Measurements from ENCODE around the gene ANKHD1. TPM values are rescaled to one million over a fixed set of nuclear protein-coding genes. Genes with fewer than 3 reads are reported as not detected.
A peak's percentile ranks its signal among the peaks of the same experiment; 100 is the strongest.

ANKHD1 gene
- total RNA-seq, 1 donor from 2014 or later = 105 TPM

GRCh38 chr5:140549237-140550144, 147.9 kb downstream of the ANKHD1 start:
- Mint-ChIP-seq H3K27me3 (ENCODE audit: unreplicated experiment) (peaks cover 6% of the 10 kb centered on the region), H3K4me1 (ENCODE audit: low read depth, unreplicated experiment) (peaks cover 6% of the 10 kb centered on the region), H3K36me3 (ENCODE audit: unreplicated experiment) (no peaks in the 10 kb centered on the region), H3K4me3 (ENCODE audit: unreplicated experiment) (peak overlapping the region; percentile 68), H3K27ac (ENCODE audit: unreplicated experiment) (no peak overlapping the region), H3K9me3 (ENCODE audit: unreplicated experiment) (peaks cover 12% of the 10 kb centered on the region)
- no peak for TF ChIP-seq CTCF (IDR thresholded peaks at IDR 0.05; ENCODE audit: partially characterized antibody, unreplicated experiment)
- DNase-seq = no peak

- Mint-ChIP-seq H3K4me3 (ENCODE audit: unreplicated experiment) (no peak overlapping the region), H3K27me3 (ENCODE audit: unreplicated experiment) (peaks cover 4% of the 10 kb centered on the region), H3K9me3 (ENCODE audit: unreplicated experiment) (peaks cover 10% of the 10 kb centered on the region), H3K36me3 (ENCODE audit: unreplicated experiment) (no peaks in the 10 kb centered on the region), H3K27ac (ENCODE audit: unreplicated experiment) (no peak overlapping the region), H3K4me1 (ENCODE audit: low read depth, unreplicated experiment) (peaks cover 6% of the 10 kb centered on the region)
- no peak for DNase-seq
- no peak for TF ChIP-seq CTCF (IDR thresholded peaks at IDR 0.05; ENCODE audit: partially characterized antibody, unreplicated experiment)
Observed at GRCh38 chr5:140550147-140551079, 148.8 kb downstream of the ANKHD1 start.

DNA sequence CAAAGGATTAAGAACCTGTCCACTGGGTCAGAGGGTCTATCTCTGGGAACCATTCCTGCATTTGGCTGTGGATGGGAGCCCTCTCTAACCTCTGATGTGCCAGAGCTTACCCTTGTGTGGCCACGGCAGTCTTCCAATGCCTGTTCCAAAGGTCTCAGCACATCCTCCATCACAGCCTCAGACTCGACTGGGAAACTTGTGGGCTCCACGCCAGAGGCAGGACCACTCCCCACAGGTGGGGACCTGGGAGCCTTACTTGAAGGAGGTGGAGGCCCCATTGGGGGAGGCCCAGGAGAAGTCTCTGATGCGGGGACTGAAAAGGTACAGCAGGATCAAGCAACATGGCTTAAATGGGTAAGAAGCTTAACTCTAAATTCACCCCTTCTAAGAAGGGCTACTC, 150.2 kb downstream of the ANKHD1 start:
- H3K9me3 Mint-ChIP-seq (ENCODE audit: unreplicated experiment) = peaks cover 9% of the 10 kb centered on the region
- H3K4me3 Mint-ChIP-seq (ENCODE audit: unreplicated experiment) = no peak overlapping the region
- no peak for TF ChIP-seq CTCF (IDR thresholded peaks at IDR 0.05; ENCODE audit: partially characterized antibody, unreplicated experiment)
- H3K27me3 Mint-ChIP-seq (ENCODE audit: unreplicated experiment) = peaks cover 4% of the 10 kb centered on the region
- H3K27ac Mint-ChIP-seq (ENCODE audit: unreplicated experiment) = no peak overlapping the region
- no peaks in the 10 kb centered on the region for H3K36me3 Mint-ChIP-seq (ENCODE audit: unreplicated experiment)
- no peak for DNase-seq
- peaks cover 15% of the 10 kb centered on the region for H3K4me1 Mint-ChIP-seq (ENCODE audit: low read depth, unreplicated experiment)

GRCh38 chr5:140553657-140554056, 152.0 kb downstream of the ANKHD1 start:
- no peak for TF ChIP-seq CTCF (IDR thresholded peaks at IDR 0.05; ENCODE audit: partially characterized antibody, unreplicated experiment)
- Mint-ChIP-seq H3K4me1 (ENCODE audit: low read depth, unreplicated experiment) (peaks cover 17% of the 10 kb centered on the region), H3K9me3 (ENCODE audit: unreplicated experiment) (peaks cover 10% of the 10 kb centered on the region), H3K36me3 (ENCODE audit: unreplicated experiment) (no peaks in the 10 kb centered on the region), H3K27me3 (ENCODE audit: unreplicated experiment) (peaks cover 4% of the 10 kb centered on the region), H3K27ac (ENCODE audit: unreplicated experiment) (peak overlapping the region; percentile 13), H3K4me3 (ENCODE audit: unreplicated experiment) (no peak overlapping the region)
- DNase-seq = no peak
